Upper lobe of right lung (tissue), 1 donor: ENCODE data around the gene LY9. TPM values are rescaled to one million over a fixed set of nuclear protein-coding genes. Genes with fewer than 3 reads are reported as not detected.

Experiments
- ATAC-seq: fragments of 200-7000 bp; cut with Tn5 transposase; one replicate; pipeline ENCODE4 v1.9.1; 2020; ENCODE audit warnings: mild to moderate bottlenecking, moderate library complexity
- DNase-seq: peaks from one replicate; pipeline ENCODE4 v3.0.0-alpha.2; 2020
- H3K27ac ChIP-seq: fragments of 200-600 bp; one replicate; pipeline ENCODE4 v1.8.0; 2022
- H3K27me3 ChIP-seq: fragments of 200-600 bp; one replicate; pipeline ENCODE4 v1.8.0; 2022; ENCODE audit warnings: mild to moderate bottlenecking
- H3K36me3 ChIP-seq: fragments of 200-600 bp; one replicate; pipeline ENCODE4 v1.8.0; 2022
- H3K4me1 ChIP-seq: fragments of 200-600 bp; one replicate; pipeline ENCODE4 v1.8.0; 2022
- H3K4me3 ChIP-seq: fragments of 200-600 bp; one replicate; pipeline ENCODE4 v1.8.0; 2022; ENCODE audit warnings: mild to moderate bottlenecking
- H3K9me3 ChIP-seq: fragments of 200-600 bp; one replicate; pipeline ENCODE4 v1.8.0; 2022
- intact Hi-C: fragments of 100-400 bp; cut with DNase I; formaldehyde crosslinking; loops from one replicate; pipeline ENCODE4 v1.11.0; 2022
- total RNA-seq: library from RNA; stranded (reverse); fragmentation: NEBNext Ultra II Directional; extraction: Animal tissue kit (Norgen Biotek cat#: 25700); gene quantifications from one replicate; pipeline ENCODE4 v1.2.1, GENCODE V29; 2021
- TF ChIP-seq, protein P1 (sequence below): fragments of 200-600 bp; IDR thresholded peaks from one replicate; pipeline ENCODE4 v1.8.0; 2022; ENCODE audit warnings: antibody characterized with exemption
- donor health status: DM: no; HTN: yes; CAD: no; lungs with severe emphysema.

Gene LY9
- total RNA-seq, 1 donor from 2014 or later, result 3.3 TPM

DNA sequence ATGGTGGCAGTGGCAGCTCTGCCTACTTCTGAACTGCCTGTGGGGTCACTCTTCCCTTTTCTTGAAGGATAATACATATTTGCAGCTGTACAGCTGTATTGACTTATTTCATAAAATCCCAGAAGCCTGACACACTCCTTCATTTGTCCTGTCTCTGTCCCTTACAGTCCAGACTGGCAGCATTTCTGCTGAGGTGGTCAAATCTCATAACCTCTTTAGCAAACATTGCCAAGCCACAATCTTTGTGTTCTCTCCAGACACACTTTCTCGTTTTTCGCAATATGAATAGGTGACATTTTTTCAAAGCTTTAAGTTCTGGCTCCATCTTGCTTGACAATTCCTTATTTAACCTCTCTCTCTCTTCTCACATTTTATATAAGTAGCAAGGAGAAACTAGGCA, 15.2 kb downstream of the LY9 start:
- no peak for ATAC-seq
- intact Hi-C loops, result no loop called here
- H3K9me3 ChIP-seq, result peaks cover 4% of the 10 kb centered on the region
- DNase-seq, result no peak
- H3K4me3 ChIP-seq, result no peak overlapping the region
- no peak overlapping the region for H3K27ac ChIP-seq
- H3K36me3 ChIP-seq, result no peaks in the 10 kb centered on the region
- TF ChIP-seq, protein P1, sequence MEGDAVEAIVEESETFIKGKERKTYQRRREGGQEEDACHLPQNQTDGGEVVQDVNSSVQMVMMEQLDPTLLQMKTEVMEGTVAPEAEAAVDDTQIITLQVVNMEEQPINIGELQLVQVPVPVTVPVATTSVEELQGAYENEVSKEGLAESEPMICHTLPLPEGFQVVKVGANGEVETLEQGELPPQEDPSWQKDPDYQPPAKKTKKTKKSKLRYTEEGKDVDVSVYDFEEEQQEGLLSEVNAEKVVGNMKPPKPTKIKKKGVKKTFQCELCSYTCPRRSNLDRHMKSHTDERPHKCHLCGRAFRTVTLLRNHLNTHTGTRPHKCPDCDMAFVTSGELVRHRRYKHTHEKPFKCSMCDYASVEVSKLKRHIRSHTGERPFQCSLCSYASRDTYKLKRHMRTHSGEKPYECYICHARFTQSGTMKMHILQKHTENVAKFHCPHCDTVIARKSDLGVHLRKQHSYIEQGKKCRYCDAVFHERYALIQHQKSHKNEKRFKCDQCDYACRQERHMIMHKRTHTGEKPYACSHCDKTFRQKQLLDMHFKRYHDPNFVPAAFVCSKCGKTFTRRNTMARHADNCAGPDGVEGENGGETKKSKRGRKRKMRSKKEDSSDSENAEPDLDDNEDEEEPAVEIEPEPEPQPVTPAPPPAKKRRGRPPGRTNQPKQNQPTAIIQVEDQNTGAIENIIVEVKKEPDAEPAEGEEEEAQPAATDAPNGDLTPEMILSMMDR, result no peak
- H3K27me3 ChIP-seq, result no peaks in the 10 kb centered on the region
- H3K4me1 ChIP-seq, result no peaks in the 10 kb centered on the region

DNA sequence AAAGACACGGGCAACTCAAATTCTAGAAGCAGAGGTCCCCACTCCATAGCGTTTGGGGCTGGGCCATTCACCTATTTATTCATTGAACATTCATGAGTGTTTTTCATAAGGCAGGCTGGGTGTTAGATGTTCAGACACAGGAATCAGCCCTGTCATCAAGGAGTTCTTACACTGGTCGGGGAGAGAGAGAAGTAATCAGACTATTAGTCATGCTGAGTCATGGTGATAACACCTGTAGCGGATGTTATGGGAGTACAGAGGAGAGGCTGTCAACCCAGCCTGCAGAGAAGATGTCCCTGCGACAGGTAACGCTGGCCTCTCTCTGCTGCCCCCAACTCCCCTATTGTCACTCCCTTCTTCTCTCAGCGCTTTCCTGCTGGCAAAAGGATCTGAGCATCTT, 17.2 kb downstream of the LY9 start:
- ATAC-seq, result peak; percentile 43

DNA sequence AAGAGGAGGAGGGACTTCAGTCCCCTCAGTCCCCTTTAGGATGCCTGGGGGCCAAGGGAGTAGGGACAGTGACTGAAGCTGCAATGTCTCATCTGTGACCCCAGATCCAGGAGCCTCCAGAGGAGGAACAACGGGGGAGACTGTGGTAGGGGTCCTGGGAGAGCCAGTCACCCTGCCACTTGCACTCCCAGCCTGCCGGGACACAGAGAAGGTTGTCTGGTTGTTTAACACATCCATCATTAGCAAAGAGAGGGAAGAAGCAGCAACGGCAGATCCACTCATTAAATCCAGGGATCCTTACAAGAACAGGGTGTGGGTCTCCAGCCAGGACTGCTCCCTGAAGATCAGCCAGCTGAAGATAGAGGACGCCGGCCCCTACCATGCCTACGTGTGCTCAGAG, 18.3 kb downstream of the LY9 start:
- intact Hi-C loops, result no loop called here
- H3K27me3 ChIP-seq, result no peaks in the 10 kb centered on the region
- no peaks in the 10 kb centered on the region for H3K9me3 ChIP-seq
- ATAC-seq, result no peak
- no peak overlapping the region for H3K4me3 ChIP-seq
- TF ChIP-seq, protein P1, result no peak
- DNase-seq, result no peak
- no peaks in the 10 kb centered on the region for H3K36me3 ChIP-seq
- H3K27ac ChIP-seq, result no peak overlapping the region
- no peaks in the 10 kb centered on the region for H3K4me1 ChIP-seq

More for the DNA sequence above, 17.2 kb downstream of the LY9 start:
- H3K27me3 ChIP-seq, result no peaks in the 10 kb centered on the region
- no peak for DNase-seq
- H3K36me3 ChIP-seq, result no peaks in the 10 kb centered on the region
- no peak overlapping the region for H3K27ac ChIP-seq
- intact Hi-C loops, result no loop called here
- TF ChIP-seq, protein P1, result no peak
- H3K9me3 ChIP-seq, result no peaks in the 10 kb centered on the region
- no peak overlapping the region for H3K4me3 ChIP-seq
- no peaks in the 10 kb centered on the region for H3K4me1 ChIP-seq

DNA sequence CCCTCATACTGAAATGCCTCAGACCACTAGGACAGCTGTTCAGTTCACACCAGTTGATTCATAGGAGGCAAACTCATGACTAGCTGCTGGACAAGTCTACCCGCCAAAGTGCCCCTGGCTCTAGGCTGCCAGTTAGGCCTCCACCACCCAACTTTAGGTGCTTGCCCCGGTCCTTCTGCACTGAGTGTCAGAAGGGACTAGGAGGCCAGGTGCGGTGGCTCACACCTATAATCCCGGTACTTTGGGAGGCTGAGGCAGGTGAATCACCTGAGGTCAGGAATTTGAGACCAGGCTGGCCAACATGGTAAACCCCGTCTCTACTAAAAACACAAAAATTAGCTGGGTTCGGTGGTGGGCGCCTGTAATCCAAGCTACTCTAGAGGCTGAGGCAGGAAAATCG, 18.9 kb downstream of the LY9 start:
- Histone ChIP-seq H3K27ac (no peak overlapping the region), H3K4me1 (no peaks in the 10 kb centered on the region), H3K36me3 (no peaks in the 10 kb centered on the region), H3K27me3 (no peaks in the 10 kb centered on the region), H3K9me3 (no peaks in the 10 kb centered on the region), H3K4me3 (no peak overlapping the region)
- TF ChIP-seq, protein P1, result no peak
- intact Hi-C loops, result no loop called here
- DNase-seq (no peak), ATAC-seq (no peak)

DNA sequence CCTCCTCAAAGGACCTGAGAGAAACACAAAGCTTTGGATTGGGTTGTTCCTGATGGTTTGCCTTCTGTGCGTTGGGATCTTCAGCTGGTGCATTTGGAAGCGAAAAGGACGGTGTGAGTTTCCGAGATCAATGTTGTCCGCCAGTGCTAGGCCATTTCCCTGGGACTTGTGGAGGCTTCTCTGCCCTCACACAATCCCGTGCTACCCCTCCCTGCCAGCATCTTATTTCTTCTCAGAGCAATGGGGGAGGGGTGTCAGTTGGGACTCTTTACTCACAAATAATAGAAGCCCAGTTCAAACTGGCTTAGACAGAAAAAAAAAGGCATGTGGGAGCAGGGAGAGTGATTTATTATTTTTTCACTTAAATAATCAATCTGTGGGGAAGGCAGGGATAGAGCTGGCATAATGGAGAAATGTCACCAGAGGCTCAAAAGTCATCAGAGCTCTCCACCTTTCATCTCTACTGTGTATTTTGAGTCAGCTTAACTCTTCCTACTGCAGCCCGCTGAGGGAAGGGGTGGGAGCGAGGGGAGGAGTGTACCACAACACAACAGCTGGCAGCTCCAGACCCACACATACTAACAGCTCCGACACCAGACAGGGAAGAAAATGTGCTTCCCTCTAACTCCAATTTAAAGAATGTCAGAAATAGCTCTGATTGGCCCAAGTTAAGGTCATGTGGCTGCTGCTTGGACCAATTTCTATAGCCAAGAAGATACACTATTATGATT, 22.4 kb downstream of the LY9 start:
- TF ChIP-seq, protein P1, result no peak
- no peak overlapping the region for H3K4me3 ChIP-seq
- intact Hi-C loops, result no loop called here
- no peaks in the 10 kb centered on the region for H3K4me1 ChIP-seq
- no peaks in the 10 kb centered on the region for H3K9me3 ChIP-seq
- DNase-seq (no peak), ATAC-seq (no peak)
- H3K36me3 ChIP-seq, result no peaks in the 10 kb centered on the region
- H3K27me3 ChIP-seq, result no peaks in the 10 kb centered on the region
- H3K27ac ChIP-seq, result no peak overlapping the region

DNA sequence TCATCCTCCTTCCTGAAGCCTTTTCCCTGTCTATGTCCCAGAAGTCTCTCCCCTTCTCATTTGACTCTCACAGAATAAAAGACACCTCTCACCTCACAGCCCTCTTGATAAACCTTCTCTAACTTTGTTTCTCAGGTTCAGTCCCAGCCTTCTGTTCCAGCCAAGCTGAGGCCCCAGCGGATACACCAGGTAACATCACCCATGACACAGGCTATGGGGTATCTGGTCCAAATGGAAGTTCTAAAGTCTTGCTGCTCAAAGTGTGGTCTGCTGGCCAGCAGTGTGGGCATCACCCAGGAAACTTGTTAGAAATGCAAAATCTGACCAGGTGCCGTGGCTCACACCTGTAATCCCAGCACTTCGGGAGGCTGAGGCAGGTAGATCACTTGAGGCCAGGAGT, 23.2 kb downstream of the LY9 start:
- Histone ChIP-seq H3K4me3 (no peak overlapping the region), H3K9me3 (no peaks in the 10 kb centered on the region), H3K36me3 (no peaks in the 10 kb centered on the region), H3K27ac (no peak overlapping the region), H3K4me1 (no peaks in the 10 kb centered on the region), H3K27me3 (no peaks in the 10 kb centered on the region)
- TF ChIP-seq, protein P1, result no peak
- DNase-seq, result no peak
- intact Hi-C loops, result no loop called here
- no peak for ATAC-seq
